Measurements from ENCODE around the gene SRA1. TPM values are rescaled to one million over a fixed set of nuclear protein-coding genes. Genes with fewer than 3 reads are reported as not detected.
"Not testable (repeated sequence)": the region's sequence is repeated elsewhere in the genome, so short reads cannot be mapped to it uniquely, and the experiment has no call there.

Gene SRA1
- 10 to 100 TPM; 10.9 to 12.5 TPM for total RNA-seq

- Histone ChIP-seq H3K9me3 (no peaks in the 10 kb centered on the region), H3K27ac (peak within 1 kb of the TSS; percentile 60 to 87 (median 75)), H3K4me1 (peaks cover 30% of the 10 kb centered on the region), H3K27me3 (no peaks in the 10 kb centered on the region), H3K4me3 (peak within 1 kb of the TSS; percentile 53 to 75), H3K36me3 (replicated peaks in 1 of 2; ENCODE audit: insufficient read depth in 1 of 2, low read depth in 2 of 2) (no peaks in the 10 kb centered on the region)
- DNase-seq (peak; percentile 89 to 93 (median 92)), ATAC-seq (peak; percentile 97)
- peak; percentile 87 to 95 (median 91) for TF ChIP-seq POLR2A (IDR thresholded peaks at IDR 0.05)
- no peak for TF ChIP-seq CTCF (IDR thresholded peaks at IDR 0.05)
- intact Hi-C loops (cut with DNase I): no loop called here
- WGBS, 2 donors: 1 to 3% methylated on average over 2 to 45 of the region's 46 CpGs
These were observed at the start of gene SRA1 for GRCh38 chr5:140557136-140557805. Gene SRA1, minus strand, starts transcription at chr5:140557473. Its CDS starts 21 bp downstream, at chr5:140557452.

- intact Hi-C loops (cut with DNase I): no loop called here
- Histone ChIP-seq H3K4me1 (no peaks in the 10 kb centered on the region), H3K4me3 (no peak overlapping the region), H3K36me3 (replicated peaks in 1 of 2; ENCODE audit: insufficient read depth in 1 of 2, low read depth in 2 of 2) (no peaks in the 10 kb centered on the region), H3K27ac (no peak overlapping the region), H3K27me3 (no peaks in the 10 kb centered on the region), H3K9me3 (no peaks in the 10 kb centered on the region)
- DNase-seq (no peak), ATAC-seq (no peak)
- 72 to 74% methylated on average over 2 of the region's 2 CpGs for WGBS, 2 donors
- TF ChIP-seq CTCF (IDR thresholded peaks at IDR 0.05): no peak
- TF ChIP-seq POLR2A (IDR thresholded peaks at IDR 0.05): no peak
These were observed 49.8 kb upstream of the SRA1 start for GRCh38 chr5:140607031-140607430.

GRCh38 chr5:140605879-140606278 is 48.6 kb upstream of the SRA1 start:
- H3K36me3 ChIP-seq (replicated peaks in 1 of 2; ENCODE audit: insufficient read depth in 1 of 2, low read depth in 2 of 2): no peaks in the 10 kb centered on the region
- 63 to 64% methylated on average over 3 of the region's 3 CpGs for WGBS, 2 donors
- no peaks in the 10 kb centered on the region for H3K9me3 ChIP-seq
- H3K27me3 ChIP-seq: no peaks in the 10 kb centered on the region
- no peak overlapping the region for H3K27ac ChIP-seq
- H3K4me1 ChIP-seq: no peaks in the 10 kb centered on the region
- no peak for ATAC-seq
- no peak for DNase-seq
- TF ChIP-seq CTCF (IDR thresholded peaks at IDR 0.05) (no peak), POLR2A (IDR thresholded peaks at IDR 0.05) (no peak)
- intact Hi-C loops (cut with DNase I): no loop called here
- no peak overlapping the region for H3K4me3 ChIP-seq

- ATAC-seq: no peak
- no peak for DNase-seq
- no peak overlapping the region for H3K4me3 ChIP-seq
- no peaks in the 10 kb centered on the region for H3K27me3 ChIP-seq
- no peak for TF ChIP-seq CTCF (IDR thresholded peaks at IDR 0.05)
- no peak for TF ChIP-seq POLR2A (IDR thresholded peaks at IDR 0.05)
- no peaks in the 10 kb centered on the region for H3K36me3 ChIP-seq (replicated peaks in 1 of 2; ENCODE audit: insufficient read depth in 1 of 2, low read depth in 2 of 2)
- WGBS, 2 donors: 82 to 89% methylated on average over 2 of the region's 2 CpGs
- H3K4me1 ChIP-seq: no peaks in the 10 kb centered on the region
- peak overlapping the region in 1 of 4 donors; percentile 39 for H3K27ac ChIP-seq
- intact Hi-C loops (cut with DNase I): no loop called here
- H3K9me3 ChIP-seq: no peaks in the 10 kb centered on the region
These were observed 46.5 kb upstream of the SRA1 start for GRCh38 chr5:140603734-140604133.

- ATAC-seq; H3K9me3 ChIP-seq; H3K4me3 ChIP-seq; H3K27me3 ChIP-seq; H3K4me1 ChIP-seq; H3K36me3 ChIP-seq (replicated peaks in 1 of 2; ENCODE audit: insufficient read depth in 1 of 2, low read depth in 2 of 2); DNase-seq; intact Hi-C loops (cut with DNase I): not testable (repeated sequence)
- WGBS, 2 donors: 83 to 93% methylated on average over 4 of the region's 4 CpGs
- H3K27ac ChIP-seq: peak overlapping the region in 1 of 4 donors; percentile 39
These were observed 46.1 kb upstream of the SRA1 start for GRCh38 chr5:140603446-140603698.

All from body of pancreas (tissue), 4 donors.